Thoracic aorta (tissue), 2 donors: Measurements from ENCODE around the gene FASTK. TPM values are rescaled to one million over a fixed set of nuclear protein-coding genes. Genes with fewer than 3 reads are reported as not detected.
A peak's percentile ranks its signal among the peaks of the same experiment; 100 is the strongest.
"Not testable (repeated sequence)": the region's sequence is repeated elsewhere in the genome, so short reads cannot be mapped to it uniquely, and the experiment has no call there.

Experiments used
- ATAC-seq: fragments of 150-250 bp; one replicate; pipeline ENCODE4 v1.8.0; 2017; ENCODE audit warnings: low read depth; ENCODE audit not compliant: insufficient number of reproducible peaks, low FRiP score
- DNase-seq: peaks from one replicate; pipeline ENCODE4 v3.0.0-alpha.2; 2020; ENCODE audit warnings: low spot score
- H3K27ac ChIP-seq, 2 donors: fragments of 200-600 bp; sonication (generic); 1 replicate in 1 of 2; 2 replicates in 1 of 2; pipeline ENCODE4 v1.5.1; 2016; ENCODE audit warnings: mild to moderate bottlenecking in 2 of 2, moderate library complexity in 2 of 2
- H3K27me3 ChIP-seq: fragments of 200-600 bp; sonication (generic); replicated peaks from 2 replicates; pipeline ENCODE4 v1.6.0; 2016; ENCODE audit warnings: mild to moderate bottlenecking; ENCODE audit not compliant: insufficient read depth
- H3K36me3 ChIP-seq: fragments of 200-600 bp; sonication (generic); one replicate; pipeline ENCODE4 v1.5.1; 2016
- H3K4me1 ChIP-seq, 2 donors: fragments of 200-600 bp; sonication (generic); 1 replicate in 1 of 2; 2 replicates in 1 of 2; pipeline versions ENCODE4 v1.5.1 to v1.6.0; 2016; ENCODE audit warnings: low read depth in 2 of 2, mild to moderate bottlenecking in 1 of 2; ENCODE audit not compliant: control insufficient read depth in 1 of 2
- H3K4me3 ChIP-seq: fragments of 200-600 bp; sonication (generic); 2 replicates; pipeline ENCODE4 v1.5.1; 2016; ENCODE audit warnings: mild to moderate bottlenecking
- H3K9me3 ChIP-seq: fragments of 200-600 bp; sonication (generic); 2 replicates; pipeline ENCODE4 v1.5.1; 2016
- CTCF ChIP-seq: fragments of 200-600 bp; sonication (generic); IDR thresholded peaks from one replicate; pipeline ENCODE4 v1.5.1; 2019; ENCODE audit warnings: antibody characterized with exemption
- total RNA-seq, 2 donors: library from RNA; depleted of rRNA; stranded (reverse); fragments of >200 nt; gene quantifications; one replicate each; pipeline versions ENCODE4 v1.1.0 to v1.2.3, GENCODE V29; 2016

FASTK gene
- total RNA-seq, 2 donors from 2014 or later = 59.0 to 110 TPM

DNA sequence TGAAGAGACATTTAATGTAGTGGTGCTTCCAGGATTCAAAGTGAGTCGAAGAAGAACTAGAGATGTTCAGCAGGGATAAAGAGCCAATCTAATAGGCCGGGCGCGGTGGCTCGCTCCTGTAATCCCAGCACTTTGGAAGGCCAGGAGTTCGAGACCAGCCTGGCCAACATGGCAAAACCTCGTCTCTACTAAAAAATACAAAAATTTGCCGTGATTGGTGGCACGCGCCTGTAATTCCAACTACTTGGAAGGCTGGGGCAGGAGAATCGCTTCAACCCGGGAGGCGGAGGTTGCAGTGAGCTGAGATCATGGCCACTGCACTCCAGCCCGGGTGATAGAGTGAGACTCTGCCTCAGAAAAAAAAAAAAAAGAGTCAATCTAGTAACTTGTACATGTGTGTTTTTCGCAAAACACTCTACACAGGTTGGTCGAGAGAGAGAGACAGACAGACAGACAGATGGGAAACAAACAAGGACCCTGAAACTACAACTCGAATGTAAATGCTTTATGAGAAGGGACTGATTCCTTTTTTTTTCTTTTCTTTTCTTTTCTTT, 51.6 kb downstream of the FASTK start:
- Histone ChIP-seq H3K27me3 (no peaks in the 10 kb centered on the region), H3K9me3 (no peaks in the 10 kb centered on the region), H3K27ac (peak overlapping the region; percentile 51 to 71), H3K4me3 (peak overlapping the region; percentile 89), H3K36me3 (no peaks in the 10 kb centered on the region), H3K4me1 (peaks cover 7 to 9% of the 10 kb centered on the region in 2 donors)
- TF ChIP-seq CTCF = peak; percentile 4
- DNase-seq (no peak), ATAC-seq (no peak)

GRCh38 chr7:151028131-151028947, 52.3 kb downstream of the FASTK start, which contains the start of gene ABCB8:
Gene ABCB8 (plus strand): TSS chr7:151028450. CDS start chr7:151028516, 66 bp downstream.
- peak; percentile 98 for DNase-seq
- ATAC-seq = peak; percentile 100
- Histone ChIP-seq H3K4me3 (peak within 1 kb of the TSS; percentile 89), H3K27ac (peak within 1 kb of the TSS; percentile 51 to 71), H3K4me1 (peaks cover 7 to 9% of the 10 kb centered on the region in 2 donors), H3K36me3 (no peaks in the 10 kb centered on the region), H3K27me3 (no peaks in the 10 kb centered on the region), H3K9me3 (no peaks in the 10 kb centered on the region)
- peak; percentile 53 for TF ChIP-seq CTCF

DNA sequence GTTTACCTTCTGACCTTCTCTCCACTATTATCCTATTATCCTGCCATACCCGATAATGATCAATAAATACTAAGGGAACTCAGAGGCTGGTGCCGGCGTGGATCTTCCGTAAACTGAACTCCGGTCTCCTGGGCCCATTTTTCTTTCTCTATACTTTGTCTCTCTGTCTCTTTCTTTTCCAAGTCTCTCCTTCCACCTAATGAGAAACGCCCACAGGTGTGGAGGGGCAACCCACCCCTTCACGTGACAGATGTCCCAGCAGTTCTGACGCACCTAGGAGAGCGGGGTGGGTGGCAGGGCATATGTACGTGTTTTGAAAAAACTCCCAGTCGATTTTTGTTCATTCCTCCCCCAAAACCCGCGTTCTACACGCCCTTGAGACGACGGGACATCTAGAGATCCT, 52.9 kb downstream of the FASTK start:
- H3K27ac ChIP-seq = peak overlapping the region in 1 of 2 donors; percentile 20
- peak; percentile 7 for ATAC-seq
- H3K4me3 ChIP-seq = peak overlapping the region; percentile 89
- H3K4me1 ChIP-seq, H3K9me3 ChIP-seq, H3K36me3 ChIP-seq, H3K27me3 ChIP-seq, DNase-seq: not testable (repeated sequence)

DNA sequence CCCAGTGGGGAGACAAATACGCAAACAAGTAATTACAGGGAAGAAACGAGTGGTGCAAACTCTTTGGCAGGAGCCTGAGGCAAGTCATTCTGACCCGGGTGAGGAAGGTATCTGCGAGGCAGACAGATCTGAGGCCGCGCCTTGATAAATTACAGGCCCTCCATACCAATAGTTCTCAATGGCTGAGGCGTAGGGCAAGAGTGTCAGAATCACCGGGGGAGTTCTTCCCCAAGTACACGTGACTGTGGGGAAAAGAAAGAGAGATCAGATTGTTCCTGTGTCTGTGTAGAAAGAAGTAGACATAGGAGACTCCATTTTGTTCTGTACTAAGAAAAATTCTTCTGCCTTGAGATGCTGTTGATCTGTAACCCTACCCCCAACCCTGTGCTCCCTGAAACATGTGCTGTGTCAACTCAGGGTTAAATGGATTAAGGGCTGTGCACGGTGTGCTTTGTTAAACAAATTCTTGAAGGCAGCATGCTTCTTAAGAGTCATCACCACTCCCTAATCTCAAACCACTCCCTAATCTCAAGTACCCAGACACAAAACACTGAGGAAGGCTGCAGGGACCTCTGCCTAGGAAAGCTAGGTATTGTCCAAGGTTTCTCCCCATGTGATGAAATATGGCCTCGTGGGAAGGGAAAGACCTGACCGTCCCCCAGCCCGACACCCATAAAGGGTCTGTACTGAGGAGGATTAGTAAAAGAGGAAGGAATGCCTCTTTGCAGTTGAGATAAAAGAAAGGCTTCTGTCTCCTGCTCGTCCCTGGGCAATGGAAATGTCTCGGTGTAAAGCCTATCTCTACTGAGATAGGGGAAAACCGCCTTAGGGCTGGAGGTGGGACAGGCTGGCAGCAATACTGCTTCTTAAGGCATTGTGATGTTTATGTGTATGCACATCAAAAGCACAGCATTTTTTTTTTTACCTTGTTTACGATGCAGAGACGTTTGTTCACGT, 53.6 kb downstream of the FASTK start:
- H3K27ac ChIP-seq, H3K9me3 ChIP-seq, ATAC-seq, H3K36me3 ChIP-seq, H3K27me3 ChIP-seq, H3K4me1 ChIP-seq, DNase-seq: not testable (repeated sequence)
- peak overlapping the region; percentile 89 for H3K4me3 ChIP-seq

Other genes starting within 250 kb of the FASTK start
- not detected for gene AOC1, start 228.3 kb downstream of the FASTK start, total RNA-seq
- gene KCNH2, start 102.5 kb downstream of the FASTK start, total RNA-seq = 1 to 10 TPM in 1 of 2 donors, not detected in 1; 1.2 TPM
- 10 to 100 TPM in 1 of 2 donors, 1 to 10 TPM in 1; 8.4 to 18.6 TPM for gene NOS3, start 89.8 kb downstream of the FASTK start, total RNA-seq
- 1 to 10 TPM in 1 of 2 donors, not detected in 1; 1.2 TPM for gene ATG9B, start 56.3 kb downstream of the FASTK start, total RNA-seq
- 10 to 100 TPM; 34.1 to 35.1 TPM for gene ABCB8, start 52.4 kb downstream of the FASTK start, total RNA-seq
- 1 to 10 TPM; 2.0 to 2.8 TPM for gene ASIC3, start 32.3 kb downstream of the FASTK start, total RNA-seq
- gene CDK5, start 22.9 kb downstream of the FASTK start, total RNA-seq = 1 to 10 TPM; 1.8 to 3.1 TPM
- gene SLC4A2, start 21.2 kb downstream of the FASTK start, total RNA-seq = 100 to 1,000 TPM in 1 of 2 donors, 10 to 100 TPM in 1; 89.1 to 119 TPM
- 10 to 100 TPM; 25.7 to 35.2 TPM for gene TMUB1, start 2.7 kb upstream of the FASTK start, total RNA-seq
- 10 to 100 TPM; 52.1 to 62.8 TPM for gene AGAP3, start 5.7 kb upstream of the FASTK start, total RNA-seq
- not detected for gene GBX1, start 86.9 kb upstream of the FASTK start, total RNA-seq
- gene ASB10, start 106.4 kb upstream of the FASTK start, total RNA-seq = not detected
- not detected for gene H2BK1, start 129.7 kb upstream of the FASTK start, total RNA-seq
- 10 to 100 TPM; 25.3 to 44.1 TPM for gene ABCF2, start 146.4 kb upstream of the FASTK start, total RNA-seq
- 10 to 100 TPM; 78.9 to 85.3 TPM for gene CHPF2, start 151.7 kb upstream of the FASTK start, total RNA-seq
- 100 to 1,000 TPM in 1 of 2 donors, 10 to 100 TPM in 1; 51.1 to 110 TPM for gene SMARCD3, start 167.9 kb upstream of the FASTK start, total RNA-seq